GM18505 (cell line): ENCODE measurements around the gene GNAS-AS1.

Source experiments
- ATAC-seq: cut with Tn5 transposase; IDR thresholded peaks from one replicate; pipeline ENCODE4 v1.9.1; 2021; ENCODE audit not compliant: unreplicated experiment
- POLR2A ChIP-seq: IDR thresholded peaks from 4 replicates; pipeline ENCODE4 v1.6.1; 2011; ENCODE audit warnings: borderline replicate concordance; ENCODE audit not compliant: insufficient read depth, insufficient read length; ENCODE audit errors: extremely low read depth

GNAS-AS1 gene

GRCh38 chr20:58794510-58795180 lies 56.1 kb downstream of the GNAS-AS1 start:
- ATAC-seq, result no peak
- no peak for TF ChIP-seq POLR2A

- no peak for TF ChIP-seq POLR2A
Measured at GRCh38 chr20:58793512-58794420, 56.9 kb downstream of the GNAS-AS1 start.

GRCh38 chr20:58792426-58792825 lies 58.3 kb downstream of the GNAS-AS1 start:
- no peak for ATAC-seq
- TF ChIP-seq POLR2A, result no peak

More at GRCh38 chr20:58793512-58794420, 56.9 kb downstream of the GNAS-AS1 start:
- ATAC-seq, result no peak

- no peak for ATAC-seq
- no peak for TF ChIP-seq POLR2A
Measured at GRCh38 chr20:58791286-58791685, 59.4 kb downstream of the GNAS-AS1 start.

- no peak for ATAC-seq
- no peak for TF ChIP-seq POLR2A
Measured at GRCh38 chr20:58790454-58790853, 60.2 kb downstream of the GNAS-AS1 start.

GRCh38 chr20:58788896-58789544 lies 61.7 kb downstream of the GNAS-AS1 start:
- no peak for ATAC-seq
- TF ChIP-seq POLR2A, result no peak

- no peak for ATAC-seq
- TF ChIP-seq POLR2A, result no peak
Measured at GRCh38 chr20:58787211-58788005, 63.3 kb downstream of the GNAS-AS1 start.

GRCh38 chr20:58784321-58785074 lies 66.2 kb downstream of the GNAS-AS1 start:
- TF ChIP-seq POLR2A, result no peak
- ATAC-seq, result no peak

GRCh38 chr20:58783511-58784011 lies 67.1 kb downstream of the GNAS-AS1 start:
- no peak for TF ChIP-seq POLR2A
- no peak for ATAC-seq

GRCh38 chr20:58781138-58781537 lies 69.6 kb downstream of the GNAS-AS1 start:
- TF ChIP-seq POLR2A, result no peak
- no peak for ATAC-seq

- TF ChIP-seq POLR2A, result no peak
- no peak for ATAC-seq
Measured at GRCh38 chr20:58778760-58779159, 71.9 kb downstream of the GNAS-AS1 start.

- no peak for TF ChIP-seq POLR2A
- no peak for ATAC-seq
Measured at GRCh38 chr20:58777657-58778056, 73.0 kb downstream of the GNAS-AS1 start.
